Spleen (tissue), 11 donors: ENCODE results near the gene LDB2. TPM values are rescaled to one million over a fixed set of nuclear protein-coding genes. Genes with fewer than 3 reads are reported as not detected.

Experiments
- DNase-seq: peaks from one replicate; pipeline ENCODE4 v3.0.0-alpha.2; 2020
- H3K27ac ChIP-seq, 8 donors: fragments of 200-600 bp; sonication (generic) in 7 of 8; 1 replicate in 4 of 8; 2 replicates in 4 of 8; pipeline versions ENCODE4 v1.5.0 to v1.8.0; 2016 to 2021; ENCODE audit warnings: inconsistent platforms in 4 of 8, mild to moderate bottlenecking in 4 of 8, moderate library complexity in 1 of 8
- H3K27me3 ChIP-seq, 7 donors: fragments of 200-600 bp; sonication (generic) in 6 of 7; replicated peaks in 1 of 7; 1 replicate in 4 of 7; 2 replicates in 3 of 7; pipeline versions ENCODE4 v1.5.0 to v1.8.0; 2016 to 2021; ENCODE audit warnings: inconsistent platforms in 3 of 7, mild to moderate bottlenecking in 1 of 7
- H3K36me3 ChIP-seq, 6 donors: fragments of 200-600 bp; sonication (generic) in 5 of 6; 1 replicate in 4 of 6; 2 replicates in 2 of 6; pipeline versions ENCODE4 v1.5.0 to v1.8.0; 2016 to 2021; ENCODE audit warnings: inconsistent platforms in 2 of 6
- H3K4me1 ChIP-seq, 6 donors: fragments of 200-600 bp; sonication (generic) in 5 of 6; 1 replicate in 3 of 6; 2 replicates in 3 of 6; pipeline versions ENCODE4 v1.5.0 to v1.8.0; 2016 to 2021; ENCODE audit warnings: inconsistent platforms in 3 of 6
- H3K4me3 ChIP-seq, 8 donors: fragments of 200-600 bp; sonication (generic) in 7 of 8; 1 replicate in 4 of 8; 2 replicates in 4 of 8; pipeline versions ENCODE4 v1.5.0 to v1.8.0; 2016 to 2021; ENCODE audit warnings: inconsistent platforms in 4 of 8, mild to moderate bottlenecking in 4 of 8, moderate library complexity in 2 of 8
- H3K9me3 ChIP-seq, 8 donors: fragments of 200-600 bp; sonication (generic) in 7 of 8; 1 replicate in 4 of 8; 2 replicates in 4 of 8; pipeline versions ENCODE4 v1.5.0 to v1.8.0; 2016 to 2021; ENCODE audit warnings: inconsistent platforms in 4 of 8
- POLR2A ChIP-seq, 3 donors: fragments of 450-650 bp; IDR thresholded peaks; one replicate each; pipeline ENCODE4 v1.5.1; 2017; ENCODE audit warnings: antibody characterized with exemption in 3 of 3, mild to moderate bottlenecking in 1 of 3
- POLR2AphosphoS5 ChIP-seq, 3 donors: sonication (generic); formaldehyde crosslinking; IDR thresholded peaks; one replicate each; pipeline ENCODE4 v1.5.1; 2017; ENCODE audit warnings: antibody characterized with exemption in 3 of 3
- WGBS, 5 donors: extraction: QIAGEN DNeasy Blood & Tissue Kit in 3 of 5; methylation state at CpG; one replicate each; pipeline versions ENCODE4 v1.1.5 to v1.1.7; 2013 to 2018; 5-methylcytosine and 5-hydroxymethylcytosine counted together
- intact Hi-C: fragments of 100-400 bp; cut with DNase I; formaldehyde crosslinking; loops from one replicate; pipeline ENCODE4 v1.15.0; 2023; ENCODE audit warnings: low total_unique reads
- polyA plus RNA-seq, 3 donors: library from polyadenylated mRNA; stranded (reverse); fragments of 200-250 nt; gene quantifications; one replicate each; pipeline ENCODE4 v1.2.1, GENCODE V29; 2013
- total RNA-seq, 7 donors: library from RNA; depleted of rRNA in 3 of 7; stranded (reverse); fragments of >200 nt in 3 of 7; fragmentation: NEBNext Ultra II Directional in 4 of 7; extraction: Animal tissue kit (Norgen Biotek cat#: 25700) in 4 of 7; gene quantifications; one replicate each; pipeline versions ENCODE4 v1.1.0 to v1.2.1, GENCODE V29; 2016 to 2021
- TF ChIP-seq, protein P1 (sequence below), 11 experiments: fragments of 200-600 bp in 7 of 11; fragments of 450-650 bp in 4 of 11; sonication (generic) in 4 of 11; IDR thresholded peaks in 8 of 11; conservative IDR thresholded peaks in 3 of 11; 1 replicate in 7 of 11; 2 replicates in 4 of 11; pipeline versions ENCODE4 v1.4.0 to v1.8.0; 2016 to 2021; ENCODE audit warnings: antibody characterized with exemption in 11 of 11, inconsistent platforms in 4 of 11, mild to moderate bottlenecking in 1 of 11
- donor health status: healthy with polysubstance abuse.
- donor health status: DM: no; HTN: no; CAD: no; lungs with moderate emphysema.
- donor health status: DM: no; HTN: no; CAD: no.
- donor health status: Bipolar disorder and iron deficiency.
- donor health status: healthy.
- donor health status: DM: no; HTN: no; CAD: no.
- donor health status: DM: yes; HTN: yes; CAD: no.

The LDB2 gene
- total and polyA plus RNA-seq, 10 donors: 24.1 to 257 (median 142) TPM

DNA sequence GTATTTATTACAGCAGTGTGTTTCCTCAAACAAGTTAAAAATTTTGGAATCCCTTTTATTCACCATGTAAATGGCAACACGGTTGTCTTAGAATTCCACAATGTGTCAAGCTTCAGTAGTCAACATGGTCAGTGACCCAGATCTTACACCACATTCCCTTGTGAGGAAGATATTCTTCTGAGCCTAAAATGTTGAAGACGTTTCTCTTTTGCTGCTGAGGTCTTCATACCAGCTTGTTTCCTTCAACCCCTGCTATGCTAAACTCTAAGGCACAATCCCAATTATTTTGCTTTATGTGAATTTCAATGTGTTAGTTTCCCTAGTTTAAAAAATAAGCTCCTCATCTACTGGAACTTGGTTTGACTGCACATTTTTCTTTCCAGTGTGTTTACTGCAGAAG is 17.6 kb upstream of the LDB2 start:
- WGBS, 5 donors: 75 to 82% (median 77%) methylated on average over 2 of the region's 2 CpGs
- Histone ChIP-seq H3K4me3 (no peak overlapping the region), H3K36me3 (no peaks in the 10 kb centered on the region), H3K9me3 (no peaks in the 10 kb centered on the region), H3K27ac (no peak overlapping the region), H3K4me1 (no peaks in the 10 kb centered on the region), H3K27me3 (no peaks in the 10 kb centered on the region)
- no peak for TF ChIP-seq POLR2A (IDR thresholded peaks at IDR 0.05)
- no peak for TF ChIP-seq POLR2AphosphoS5 (IDR thresholded peaks at IDR 0.05)
- TF ChIP-seq, protein P1, sequence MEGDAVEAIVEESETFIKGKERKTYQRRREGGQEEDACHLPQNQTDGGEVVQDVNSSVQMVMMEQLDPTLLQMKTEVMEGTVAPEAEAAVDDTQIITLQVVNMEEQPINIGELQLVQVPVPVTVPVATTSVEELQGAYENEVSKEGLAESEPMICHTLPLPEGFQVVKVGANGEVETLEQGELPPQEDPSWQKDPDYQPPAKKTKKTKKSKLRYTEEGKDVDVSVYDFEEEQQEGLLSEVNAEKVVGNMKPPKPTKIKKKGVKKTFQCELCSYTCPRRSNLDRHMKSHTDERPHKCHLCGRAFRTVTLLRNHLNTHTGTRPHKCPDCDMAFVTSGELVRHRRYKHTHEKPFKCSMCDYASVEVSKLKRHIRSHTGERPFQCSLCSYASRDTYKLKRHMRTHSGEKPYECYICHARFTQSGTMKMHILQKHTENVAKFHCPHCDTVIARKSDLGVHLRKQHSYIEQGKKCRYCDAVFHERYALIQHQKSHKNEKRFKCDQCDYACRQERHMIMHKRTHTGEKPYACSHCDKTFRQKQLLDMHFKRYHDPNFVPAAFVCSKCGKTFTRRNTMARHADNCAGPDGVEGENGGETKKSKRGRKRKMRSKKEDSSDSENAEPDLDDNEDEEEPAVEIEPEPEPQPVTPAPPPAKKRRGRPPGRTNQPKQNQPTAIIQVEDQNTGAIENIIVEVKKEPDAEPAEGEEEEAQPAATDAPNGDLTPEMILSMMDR (IDR thresholded peaks at IDR 0.05 in 8 of 11, conservative IDR thresholded peaks at IDR 0.05 in 3 of 11): no peak
- intact Hi-C loops: no loop called here
- no peak for DNase-seq

DNA sequence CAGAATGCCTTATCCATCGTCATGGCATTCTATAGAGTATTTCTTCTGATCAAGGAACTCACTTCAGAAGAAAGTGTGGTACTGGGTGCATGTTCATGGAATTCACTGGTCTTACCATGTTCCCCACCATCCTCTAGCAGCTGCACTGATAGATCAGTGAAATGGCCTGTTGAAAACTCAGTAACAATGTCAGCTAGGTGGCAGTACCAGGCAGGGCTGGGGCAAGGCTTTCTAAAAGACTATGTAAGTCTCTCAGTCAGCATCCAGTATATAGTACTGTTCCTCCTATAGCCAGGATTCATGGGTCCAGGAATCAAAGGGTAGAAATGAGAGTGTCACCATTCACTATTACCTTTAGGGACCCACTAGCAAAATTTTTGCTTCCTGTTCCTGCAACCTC is 15.8 kb upstream of the LDB2 start:
- Histone ChIP-seq H3K4me1 (peaks cover 0 to 3% (median 0%) of the 10 kb centered on the region in 6 donors), H3K27me3 (no peaks in the 10 kb centered on the region), H3K4me3 (no peak overlapping the region), H3K9me3 (no peaks in the 10 kb centered on the region), H3K36me3 (no peaks in the 10 kb centered on the region), H3K27ac (no peak overlapping the region)
- TF ChIP-seq POLR2A (IDR thresholded peaks at IDR 0.05): no peak
- TF ChIP-seq, protein P1 (IDR thresholded peaks at IDR 0.05 in 8 of 11, conservative IDR thresholded peaks at IDR 0.05 in 3 of 11): peak in 3 of 11 experiments; percentile 16 to 39 (median 18)
- TF ChIP-seq POLR2AphosphoS5 (IDR thresholded peaks at IDR 0.05): no peak
- intact Hi-C loops: no loop called here
- no peak for DNase-seq
- 83 to 100% (median 94%) methylated on average over 1 of the region's 1 CpG for WGBS, 5 donors

- 86 to 92% (median 88%) methylated on average over 5 of the region's 5 CpGs for WGBS, 5 donors
- Histone ChIP-seq H3K36me3 (no peaks in the 10 kb centered on the region), H3K4me3 (no peak overlapping the region), H3K27me3 (no peaks in the 10 kb centered on the region), H3K9me3 (no peaks in the 10 kb centered on the region), H3K4me1 (peaks cover 0 to 6% (median 0%) of the 10 kb centered on the region in 6 donors), H3K27ac (no peak overlapping the region)
- DNase-seq: no peak
- TF ChIP-seq POLR2A (IDR thresholded peaks at IDR 0.05): no peak
- no peak for TF ChIP-seq POLR2AphosphoS5 (IDR thresholded peaks at IDR 0.05)
- TF ChIP-seq, protein P1 (IDR thresholded peaks at IDR 0.05 in 8 of 11, conservative IDR thresholded peaks at IDR 0.05 in 3 of 11): no peak
- intact Hi-C loops: no loop called here
Observed at GRCh38 chr4:16912896-16913295, 14.5 kb upstream of the LDB2 start.

DNA sequence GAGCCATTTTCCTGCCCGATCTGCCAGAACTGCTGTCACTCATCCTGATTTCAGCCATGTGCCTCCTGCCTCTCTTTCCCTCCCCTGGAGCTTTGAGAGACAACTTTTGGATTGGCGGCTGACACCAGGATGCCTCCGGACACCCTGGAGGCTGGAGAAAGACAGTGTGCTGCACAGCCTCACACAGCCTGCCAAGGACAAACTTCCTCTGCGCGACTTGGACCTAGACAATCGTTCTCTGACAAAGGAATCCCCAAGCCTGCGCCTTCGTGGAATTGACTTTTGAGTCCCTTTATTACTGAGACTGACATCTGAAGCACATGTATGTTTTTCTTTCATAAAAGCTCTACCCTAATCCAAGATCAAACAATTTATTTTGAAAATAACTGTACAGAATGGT is 10.8 kb upstream of the LDB2 start:
- H3K36me3 ChIP-seq: no peaks in the 10 kb centered on the region
- TF ChIP-seq, protein P1 (IDR thresholded peaks at IDR 0.05 in 8 of 11, conservative IDR thresholded peaks at IDR 0.05 in 3 of 11): no peak
- TF ChIP-seq POLR2AphosphoS5 (IDR thresholded peaks at IDR 0.05) (no peak), POLR2A (IDR thresholded peaks at IDR 0.05) (no peak)
- no peak overlapping the region for H3K27ac ChIP-seq
- H3K4me1 ChIP-seq: peaks cover 0 to 6% (median 0%) of the 10 kb centered on the region in 6 donors
- no peak for DNase-seq
- WGBS, 5 donors: 48 to 68% (median 61%) methylated on average over 8 of the region's 8 CpGs
- H3K4me3 ChIP-seq: peak overlapping the region in 2 of 8 donors; percentile 2 to 21
- no peaks in the 10 kb centered on the region for H3K9me3 ChIP-seq
- intact Hi-C loops: no loop called here
- H3K27me3 ChIP-seq: no peaks in the 10 kb centered on the region
